ENCODE data around the gene SLC43A1.
"Not testable (repeated sequence)": the region's sequence is repeated elsewhere in the genome, so short reads cannot be mapped to it uniquely, and the experiment has no call there.

SLC43A1 gene

DNA sequence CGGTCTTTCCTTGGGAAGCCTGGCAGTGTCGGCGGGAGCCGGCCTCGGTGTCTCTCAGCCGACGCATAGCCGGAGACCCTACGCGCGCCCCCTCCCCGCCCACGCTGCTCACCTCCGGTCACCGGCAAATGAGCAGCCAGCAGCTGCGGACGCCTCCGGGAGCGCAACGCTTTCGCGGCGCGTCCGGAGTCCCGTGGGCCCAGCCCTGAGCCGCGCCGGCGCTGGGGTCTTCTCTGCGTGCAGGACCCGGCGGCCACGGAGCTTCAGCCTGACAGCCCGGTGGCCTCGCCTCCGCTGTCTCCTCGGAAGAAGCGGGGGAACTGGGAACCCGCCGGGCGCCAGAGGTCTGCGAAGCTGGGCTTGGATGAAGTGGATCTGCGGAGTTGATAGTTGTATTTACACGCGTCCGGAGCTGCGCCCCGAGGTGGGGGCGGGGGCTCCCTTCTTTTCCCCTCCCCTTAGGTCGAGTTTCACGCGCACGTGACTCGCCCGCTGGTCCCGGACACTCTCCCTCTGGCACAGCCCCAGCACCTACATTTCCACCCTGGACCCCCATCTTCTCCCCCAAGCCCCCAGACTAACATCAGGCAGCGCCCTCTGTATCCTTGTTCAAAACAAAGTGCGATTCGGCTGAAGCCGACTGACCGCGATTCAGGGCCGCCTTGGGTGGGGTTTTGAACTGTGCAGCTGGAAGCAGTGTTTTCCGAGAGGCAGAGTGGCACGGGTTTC lies at the start of gene SLC43A1:
TSS of gene SLC43A1 (minus strand) at position 371 of the 729 bp plus-strand sequence. CDS start 1,591 bp downstream, outside the sequence.
- peak; percentile 72 for DNase-seq

DNA sequence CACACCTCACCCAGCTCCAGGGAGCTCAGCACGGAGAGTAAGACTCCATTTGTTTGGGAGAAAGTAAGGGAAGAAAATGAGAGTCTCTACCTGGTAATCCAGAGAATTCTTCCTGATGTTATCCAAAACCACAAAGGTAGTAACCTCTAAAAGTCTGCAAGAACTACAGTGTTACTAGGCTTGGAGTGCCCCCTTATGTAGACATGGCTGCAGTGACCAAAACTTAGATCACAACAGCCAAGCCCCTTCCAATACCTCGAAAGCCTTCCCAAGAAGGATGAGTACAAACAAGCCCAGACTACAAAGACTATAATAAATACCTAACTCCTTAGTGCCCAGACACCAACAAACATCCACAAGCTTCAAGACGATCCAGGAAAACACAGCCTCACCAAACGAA lies 47.1 kb upstream of the SLC43A1 start:
- DNase-seq, result peak; percentile 14

DNA sequence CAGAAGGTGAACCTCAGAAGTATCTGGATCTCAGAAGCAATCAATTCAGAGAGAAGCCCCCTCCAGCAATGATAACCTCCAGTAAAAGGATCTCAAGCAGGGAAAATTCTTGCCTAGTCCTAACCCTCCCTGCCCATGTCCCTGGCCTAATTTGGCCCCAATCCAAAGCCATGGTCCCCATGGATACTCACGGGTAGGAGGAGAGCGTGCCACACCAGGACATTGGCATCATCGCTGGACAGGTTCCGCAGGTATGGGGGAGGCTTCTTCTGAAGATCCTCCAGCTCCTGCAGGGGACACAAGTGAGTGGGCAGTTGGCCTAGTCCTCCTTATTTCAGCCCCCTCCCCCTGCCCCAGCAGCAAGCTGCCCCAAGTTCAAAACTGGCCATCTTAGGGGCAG lies 44.6 kb upstream of the SLC43A1 start:
- no peak for DNase-seq

DNA sequence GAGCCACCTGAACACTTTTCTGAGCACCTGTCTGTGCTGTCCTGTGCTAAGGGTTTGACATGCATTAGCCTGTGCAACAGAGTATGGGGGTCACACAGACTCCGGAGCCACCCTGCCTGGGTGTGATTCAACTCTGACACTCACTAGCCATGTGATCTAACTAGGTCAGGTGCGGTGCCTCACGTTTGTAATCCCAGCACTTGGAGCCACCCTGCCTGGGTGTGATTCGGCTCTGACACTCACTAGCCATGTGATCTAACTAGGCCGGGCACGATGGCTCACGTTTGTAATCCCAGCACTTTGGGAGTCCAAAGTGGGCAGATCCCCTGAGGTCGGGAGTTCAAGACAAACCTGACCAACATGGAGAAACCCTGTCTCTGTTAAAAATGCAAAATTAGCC lies 40.5 kb upstream of the SLC43A1 start:
- DNase-seq, result no peak

DNA sequence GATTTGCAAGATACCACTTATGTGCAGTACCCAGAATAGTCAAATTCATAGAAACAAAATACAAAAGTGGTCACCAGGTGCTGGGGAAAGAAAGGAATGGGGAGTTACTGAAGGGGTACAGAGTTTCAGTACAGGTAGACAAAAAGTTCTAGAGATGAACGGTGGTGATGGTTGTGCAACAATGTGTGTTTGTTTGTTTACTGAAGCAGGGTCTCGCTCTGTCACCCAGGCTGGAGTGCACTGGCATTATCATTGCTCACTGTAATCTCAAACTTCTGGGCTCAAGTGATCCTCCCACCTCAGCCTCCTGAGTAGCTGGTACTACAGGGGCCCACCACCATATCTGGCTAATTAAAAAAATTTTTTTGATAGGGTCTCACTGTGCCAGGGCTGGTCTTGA lies 39.9 kb upstream of the SLC43A1 start:
- no peak for DNase-seq

DNA sequence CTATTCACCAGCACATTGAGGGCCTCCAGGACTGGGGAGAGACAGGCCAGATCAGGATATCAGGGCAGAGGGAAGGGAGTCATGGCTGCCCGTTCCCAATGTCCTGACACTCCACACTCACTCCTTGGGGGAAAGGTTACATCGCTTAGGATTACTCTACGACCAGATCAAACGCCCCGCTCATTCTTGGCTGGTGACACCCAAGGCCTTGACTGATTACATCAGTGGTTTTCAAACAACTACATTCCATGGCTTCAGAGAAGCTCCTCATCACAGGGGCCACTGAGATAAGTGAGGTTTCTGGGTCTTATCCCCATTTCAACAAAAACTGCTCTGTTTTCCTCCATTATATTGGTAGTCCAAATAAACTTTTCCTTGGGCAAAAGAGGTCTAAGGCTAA lies 37.0 kb upstream of the SLC43A1 start:
- no peak for DNase-seq

DNA sequence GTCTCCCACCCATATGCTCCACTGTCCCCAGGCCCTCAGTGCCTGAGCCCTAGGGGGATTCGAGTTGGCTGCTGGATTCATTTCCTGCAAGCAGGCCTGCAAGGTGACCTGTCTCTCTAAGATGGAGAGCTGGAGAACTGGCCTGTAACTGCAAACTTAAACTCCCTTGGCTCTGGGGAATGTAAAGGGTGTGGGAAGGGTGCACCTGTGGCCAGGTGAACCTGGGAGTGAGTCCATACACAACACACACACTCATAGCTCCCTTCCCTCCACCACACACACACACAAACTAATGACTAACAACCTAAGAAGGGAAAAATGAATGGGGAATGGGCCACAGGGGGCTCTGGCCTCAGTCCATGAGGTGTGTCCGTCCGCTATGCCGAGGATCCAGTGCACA lies 36.4 kb upstream of the SLC43A1 start:
- no peak for DNase-seq

DNA sequence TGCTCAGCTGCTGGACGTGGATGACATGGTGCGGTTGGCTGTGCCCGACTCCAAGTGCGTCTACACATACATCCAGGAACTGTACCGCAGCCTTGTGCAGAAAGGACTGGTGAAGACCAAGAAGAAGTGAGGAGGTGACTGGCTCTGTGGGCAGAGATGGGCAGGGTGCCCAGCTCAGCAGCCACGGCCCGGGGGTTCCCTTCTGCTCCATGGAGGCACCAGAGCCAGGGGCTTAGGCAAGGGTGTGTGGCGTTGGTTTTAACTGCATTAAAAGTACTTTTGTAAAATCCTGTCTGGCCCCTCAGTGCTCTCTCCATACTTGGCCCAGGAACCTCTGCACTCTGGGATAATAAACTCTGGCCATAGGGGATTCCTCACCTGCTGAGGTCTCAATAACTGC lies 34.5 kb upstream of the SLC43A1 start:
- no peak for DNase-seq

DNA sequence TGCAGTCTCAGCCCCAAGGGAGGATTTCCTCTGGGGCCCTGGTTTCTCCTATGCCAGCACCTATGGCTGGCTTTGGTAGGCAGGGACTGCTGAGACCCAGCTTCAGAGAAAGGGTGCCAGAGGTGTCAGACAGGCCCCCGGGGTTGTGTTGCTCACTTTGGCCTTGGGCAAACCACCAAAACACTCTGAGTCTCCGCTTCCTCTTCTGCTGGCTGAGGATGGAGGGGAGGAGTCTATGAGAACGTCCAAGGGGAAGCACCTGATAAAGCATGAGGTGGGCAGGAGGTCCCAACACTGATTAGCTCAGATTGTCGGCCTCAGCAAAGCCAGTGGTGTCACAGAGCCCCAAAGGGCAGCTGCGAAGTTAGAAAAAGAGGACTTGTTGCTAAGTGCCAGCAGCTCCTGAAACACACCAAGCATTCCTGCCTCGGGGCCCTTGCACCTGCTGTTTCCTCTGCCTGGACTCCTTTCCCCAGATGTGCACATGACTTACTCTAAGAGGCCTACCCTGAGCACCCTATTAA lies 32.4 kb upstream of the SLC43A1 start:
- DNase-seq, result no peak

DNA sequence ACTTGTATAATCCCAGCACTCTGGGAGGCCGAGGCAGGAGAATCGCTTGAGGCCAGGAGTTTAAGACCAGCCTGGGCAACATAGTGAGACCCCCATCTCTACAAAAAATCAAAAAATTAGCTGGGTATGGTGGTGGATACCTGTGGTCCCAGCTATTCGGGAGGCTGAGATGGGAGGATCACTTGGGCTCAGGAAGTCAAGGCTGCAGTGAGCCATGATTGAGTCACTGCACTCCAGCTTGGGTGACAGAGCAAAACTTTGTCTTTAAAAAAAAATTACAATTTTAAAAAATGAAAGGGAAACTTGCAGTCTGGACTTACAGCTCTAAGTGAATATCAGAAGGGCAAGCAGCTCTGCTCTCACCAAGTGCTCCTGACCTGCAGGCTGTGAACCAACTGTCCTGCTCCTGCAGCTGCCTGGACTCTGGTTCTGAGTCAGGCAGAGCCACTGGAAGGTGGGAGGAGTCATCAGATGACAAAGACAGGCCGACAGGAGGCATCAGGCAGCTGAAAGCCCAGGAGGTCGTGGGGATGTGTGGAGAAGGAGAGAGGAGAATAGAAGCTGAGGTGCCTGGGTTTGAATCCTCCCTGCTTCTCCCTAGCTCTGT lies 31.5 kb upstream of the SLC43A1 start:
- peak; percentile 35 for DNase-seq

DNA sequence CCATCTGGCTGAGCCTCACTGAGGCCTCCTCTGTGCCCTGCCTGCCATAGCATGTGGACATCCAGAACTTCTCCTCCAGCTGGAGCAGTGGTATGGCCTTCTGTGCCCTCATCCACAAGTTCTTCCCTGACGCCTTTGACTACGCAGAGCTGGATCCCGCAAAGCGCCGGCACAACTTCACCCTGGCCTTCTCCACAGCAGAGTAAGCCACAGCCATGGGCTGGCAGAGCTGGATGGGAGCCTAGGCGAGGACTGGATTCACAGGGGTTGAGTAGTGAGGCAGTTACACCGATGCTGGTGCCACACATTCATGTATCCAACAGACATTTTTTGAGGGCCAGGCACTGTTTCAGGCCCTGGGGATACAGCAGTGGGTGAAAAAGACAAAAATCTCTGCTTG lies 30.9 kb upstream of the SLC43A1 start:
- no peak for DNase-seq

DNA sequence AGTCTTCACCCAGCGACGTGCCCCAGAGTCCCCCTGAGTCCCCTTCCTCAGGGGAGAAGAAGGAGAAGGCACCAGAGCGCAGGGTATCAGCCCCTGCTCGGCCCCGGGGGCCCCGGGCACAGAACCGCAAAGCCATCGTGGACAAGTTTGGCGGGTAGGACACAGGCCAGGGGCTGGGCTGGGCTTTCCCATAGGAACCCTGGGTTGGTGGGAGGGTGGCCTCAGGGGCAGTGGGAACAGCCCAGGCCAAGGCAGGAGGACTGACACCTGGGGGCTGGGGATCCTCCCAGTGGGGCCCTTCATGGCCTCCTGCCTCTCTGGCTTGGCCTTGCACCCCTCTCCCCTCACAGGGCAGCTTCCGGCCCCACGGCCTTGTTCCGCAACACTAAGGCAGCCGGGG lies 30.4 kb upstream of the SLC43A1 start:
- DNase-seq, result no peak

DNA sequence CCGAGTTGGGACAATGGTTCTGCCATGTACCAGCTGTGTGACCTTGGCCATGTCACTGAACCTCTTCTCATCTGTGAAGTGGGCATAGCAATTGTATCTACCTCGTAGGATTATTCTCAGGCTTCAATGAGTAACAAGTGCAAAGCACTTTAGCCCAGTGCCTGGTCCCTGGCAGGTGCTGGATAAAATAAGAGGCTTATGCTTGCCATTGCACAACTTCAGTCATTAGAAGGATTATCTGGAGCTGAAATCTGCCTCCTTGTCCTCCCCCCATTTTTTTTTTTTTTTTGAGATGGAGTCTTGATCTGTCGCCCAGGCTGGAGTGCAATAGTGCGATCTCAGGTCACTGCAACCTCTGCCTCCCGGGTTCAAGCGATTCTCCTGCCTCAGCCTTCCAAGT lies 29.1 kb upstream of the SLC43A1 start:
- no peak for DNase-seq

DNA sequence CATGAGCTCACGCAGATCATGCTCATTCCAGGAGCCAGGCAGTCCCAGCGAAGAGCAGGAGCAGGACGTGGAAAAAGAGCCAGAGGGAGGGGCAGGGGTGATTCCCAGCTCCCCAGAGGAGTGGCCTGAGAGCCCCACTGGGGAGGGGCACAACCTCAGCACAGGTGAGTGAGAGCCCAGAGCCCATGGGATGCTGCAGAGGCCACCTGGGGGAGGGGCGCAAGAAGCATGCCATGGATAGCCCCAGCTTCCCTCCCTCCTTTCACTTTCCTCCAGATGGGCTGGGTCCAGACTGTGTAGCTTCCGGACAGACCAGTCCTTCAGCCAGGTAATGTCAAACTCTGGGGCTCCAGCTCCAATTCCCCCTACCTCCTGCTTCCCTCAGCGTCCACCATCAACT lies 28.1 kb upstream of the SLC43A1 start:
- no peak for DNase-seq

DNA sequence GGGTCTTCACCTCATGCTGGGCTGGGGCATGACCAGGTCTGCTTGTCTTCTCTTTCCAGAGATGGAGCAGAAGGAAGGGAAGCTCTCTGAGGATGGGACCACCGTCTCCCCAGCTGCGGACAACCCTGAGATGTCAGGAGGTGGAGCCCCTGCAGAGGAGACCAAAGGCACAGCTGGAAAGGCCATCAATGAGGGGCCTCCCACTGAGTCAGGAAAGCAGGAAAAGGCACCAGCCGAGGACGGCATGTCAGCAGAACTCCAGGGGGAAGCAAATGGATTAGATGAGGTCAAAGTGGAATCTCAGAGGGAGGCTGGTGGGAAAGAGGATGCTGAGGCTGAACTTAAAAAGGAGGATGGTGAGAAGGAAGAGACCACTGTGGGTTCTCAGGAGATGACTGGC lies 27.1 kb upstream of the SLC43A1 start:
- no peak for DNase-seq

DNA sequence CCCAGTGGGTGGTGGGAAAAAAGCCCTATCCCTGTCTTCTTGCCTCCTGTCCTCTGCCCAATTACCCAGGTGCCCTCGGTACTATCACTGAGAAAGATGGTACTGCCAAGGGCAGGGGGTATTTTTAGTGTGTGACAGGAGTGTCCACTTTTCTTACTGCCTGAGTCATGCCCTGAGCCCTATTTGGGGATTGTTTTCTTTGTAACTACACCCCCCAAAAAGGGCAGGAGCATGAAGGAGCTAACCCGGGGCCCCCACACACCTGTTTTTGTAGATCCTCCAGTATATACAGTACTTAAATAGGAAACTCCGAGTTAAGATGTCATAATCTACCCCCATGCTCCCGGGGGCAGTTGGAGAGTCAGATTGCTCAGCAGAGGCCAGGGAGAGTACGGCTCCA lies 25.7 kb upstream of the SLC43A1 start:
- no peak for DNase-seq

DNA sequence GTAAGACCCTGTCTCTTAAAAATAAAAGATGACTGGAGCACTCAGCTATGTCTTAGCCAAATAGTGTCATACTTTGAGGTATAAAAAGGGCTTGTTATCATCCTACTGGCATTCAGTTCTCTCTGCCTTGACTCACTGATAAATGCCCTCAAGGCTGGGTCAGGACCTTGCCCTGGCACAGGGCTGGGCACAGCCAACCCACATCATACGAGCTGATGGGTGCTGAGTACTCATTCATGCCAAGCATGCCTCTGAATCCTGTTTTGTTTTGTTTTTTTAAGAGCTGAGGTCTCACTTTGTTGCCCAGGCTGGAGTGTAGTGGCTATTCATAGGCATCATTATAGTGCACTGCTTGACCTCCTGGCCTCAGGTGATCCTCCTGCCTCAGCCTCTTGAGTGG lies 23.8 kb upstream of the SLC43A1 start:
- DNase-seq, result peak; percentile 53

DNA sequence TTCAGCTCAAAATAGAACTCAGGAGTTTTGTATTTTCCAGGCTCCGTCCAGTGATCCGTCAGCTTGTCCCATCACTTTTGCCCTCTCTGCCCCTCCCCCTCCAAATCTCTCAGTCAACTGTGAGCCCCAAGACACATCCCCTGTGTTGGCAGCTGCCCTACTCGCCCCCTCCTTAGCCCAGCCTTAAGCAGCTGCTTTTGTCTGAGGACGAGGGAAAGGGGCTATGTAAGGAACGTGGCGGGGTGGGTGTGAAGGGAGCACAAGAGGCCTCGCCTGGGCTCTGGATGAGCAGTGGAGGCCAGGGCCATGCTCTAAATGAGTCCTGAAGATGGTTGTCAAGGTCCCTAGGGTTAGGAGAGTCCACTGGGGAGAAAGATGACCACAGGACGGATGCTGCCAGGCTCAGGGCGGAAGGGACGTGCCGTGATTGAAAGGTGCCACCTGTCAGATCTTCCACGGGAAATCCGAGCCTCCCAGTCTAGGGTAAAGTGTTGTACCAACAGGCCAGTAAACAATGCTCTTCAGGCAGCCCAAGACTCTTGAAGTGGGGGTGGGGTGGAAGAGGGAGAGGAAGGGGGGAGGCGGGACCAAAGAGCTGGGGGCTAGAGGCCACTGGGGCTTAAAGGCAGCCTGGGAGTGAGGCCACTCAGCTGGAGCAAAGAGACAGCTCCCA lies 21.6 kb upstream of the SLC43A1 start, which contains the start of gene SMTNL1:
TSS of gene SMTNL1 (plus strand) at position 649 of the 673 bp plus-strand sequence. CDS start 5,048 bp downstream, outside the sequence.
- DNase-seq, result no peak

DNA sequence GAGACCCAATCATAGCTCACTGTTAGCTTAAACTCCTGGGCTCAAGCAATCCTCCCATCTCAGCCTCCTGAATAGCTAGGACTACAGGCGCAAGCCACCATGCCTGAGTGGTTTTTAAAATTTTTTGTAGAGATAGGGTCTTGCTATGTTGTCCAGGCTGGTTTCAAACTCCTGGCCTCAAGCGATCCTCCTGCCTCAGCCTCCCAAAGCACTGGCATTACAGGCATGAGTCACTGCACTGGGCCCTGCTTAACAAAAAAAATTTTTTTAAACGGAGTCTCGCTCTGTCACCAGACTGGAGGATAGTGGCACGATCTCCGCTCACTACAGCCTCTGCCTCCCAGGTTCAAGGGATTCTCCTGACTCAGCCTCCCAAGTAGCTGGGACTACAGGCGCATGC lies 18.9 kb upstream of the SLC43A1 start:
- not testable (repeated sequence) for DNase-seq

DNA sequence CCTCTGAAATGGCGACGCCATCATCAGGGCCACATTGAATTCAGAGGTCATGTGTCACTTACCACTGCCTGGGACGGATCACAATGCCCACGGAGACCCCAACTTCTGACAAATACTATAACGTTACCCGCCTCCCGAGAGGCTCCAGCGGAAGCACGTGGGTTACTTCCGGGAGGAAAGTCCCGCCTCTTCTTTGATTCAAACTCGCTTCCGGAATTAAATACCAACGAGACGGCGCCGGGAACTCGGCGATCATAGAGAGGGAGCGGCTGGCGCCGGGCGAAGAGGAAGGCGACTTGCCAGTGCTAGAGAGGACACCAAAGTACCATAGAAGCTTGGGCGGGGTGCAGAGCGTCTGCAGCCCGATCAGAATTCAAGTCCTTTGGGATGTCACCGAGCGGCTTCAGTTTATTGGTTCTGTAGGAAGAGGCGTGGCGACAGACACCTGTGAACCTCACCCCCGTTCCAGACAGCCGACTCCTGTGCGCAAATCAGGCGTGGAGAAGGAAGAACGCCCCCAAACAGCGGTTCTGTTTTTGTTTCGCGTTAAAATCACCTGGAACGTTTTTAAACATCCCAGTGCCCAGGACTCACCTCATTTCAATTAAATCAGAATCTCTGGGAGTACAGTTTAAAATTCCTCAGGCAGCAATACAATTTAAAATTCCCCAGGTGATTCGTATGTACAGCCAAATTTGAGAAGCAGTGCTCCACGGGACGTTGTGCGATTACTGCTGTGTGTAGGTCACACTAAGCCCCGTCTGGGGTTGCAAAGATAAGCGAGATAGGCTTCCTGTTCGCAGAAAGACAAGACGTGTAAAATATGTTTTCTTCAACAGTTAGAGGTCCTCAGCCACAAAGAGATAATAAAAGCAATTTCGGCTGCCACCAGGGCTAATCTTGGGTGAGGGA lies 15.3 kb upstream of the SLC43A1 start, which contains the start of gene TIMM10:
TSS of gene TIMM10 (minus strand) at position 159 of the 912 bp plus-strand sequence. CDS start 565 bp downstream, outside the sequence.
- DNase-seq, result peak; percentile 99

DNA sequence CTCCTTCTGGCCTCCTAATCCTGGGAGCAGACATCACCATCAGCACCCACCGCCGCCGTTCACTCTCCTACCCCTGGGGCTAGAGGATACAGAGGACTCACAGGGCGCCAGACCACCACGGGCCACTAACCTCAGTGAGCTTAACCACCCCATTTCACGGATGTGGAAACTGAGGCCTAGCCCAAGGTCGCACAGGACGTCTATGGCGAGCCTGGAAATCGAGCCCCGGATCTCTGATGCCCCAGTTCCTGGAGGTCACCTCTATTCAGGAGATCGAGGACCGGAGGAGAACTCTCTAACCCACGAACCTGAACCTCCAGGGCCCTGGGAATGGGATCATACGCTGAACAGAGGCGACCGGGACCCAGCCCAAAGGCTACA lies 14.7 kb upstream of the SLC43A1 start:
- DNase-seq, result no peak

DNA sequence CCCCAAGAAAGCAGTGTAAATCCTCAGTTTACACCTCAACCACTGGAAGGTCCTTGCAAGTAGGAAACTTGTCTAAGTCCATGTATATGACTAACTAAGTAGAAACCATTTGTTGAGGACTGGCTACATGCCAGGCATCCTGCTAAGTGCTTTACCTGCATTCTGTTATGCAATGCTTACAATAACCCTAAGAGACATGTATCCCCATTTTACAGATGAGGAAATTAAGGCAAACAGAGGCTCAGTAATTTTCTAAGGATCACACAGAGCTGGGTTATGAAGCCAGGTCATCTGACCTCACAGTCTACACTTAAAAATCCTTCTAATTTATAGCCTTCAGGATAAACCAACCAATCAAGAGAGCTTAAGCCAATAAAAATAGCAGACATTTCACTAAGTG lies 13.5 kb upstream of the SLC43A1 start:
- no peak for DNase-seq

All from hematopoietic multipotent progenitor cell treated with erythropoietin and hydrocortisone succinate and interleukin-3 and kit ligand, for 8 days (in vitro differentiated cells).